RWPE1 (cell line): ENCODE results near the gene RUSC1.

Experiments
- CTCF ChIA-PET: fragments of 350-600 bp; sonication (Branson Sonifier 250); formaldehyde crosslinking; extraction: SDS; loops from one replicate; lab custom pipeline; 2021; lab: Yijun Ruan, JAX
- POLR2A ChIA-PET: fragments of 400-600 bp; formaldehyde crosslinking; extraction: SDS; loops from one replicate; lab custom pipeline; 2020; ENCODE audit warnings: antibody characterized with exemption; ENCODE audit not compliant: low non-redundant PET; lab: Yijun Ruan, JAX
- DNase-seq: peaks from one replicate; pipeline ENCODE4 v3.0.0; 2012; ENCODE audit warnings: low spot score
- H3K27ac ChIP-seq: fragments of 450-650 bp; 2 replicates; pipeline ENCODE4 v1.5.1; 2017
- TF ChIP-seq, protein P1 (sequence below): fragments of 450-650 bp; conservative IDR thresholded peaks from 2 replicates; pipeline ENCODE4 v1.5.1; 2017; ENCODE audit warnings: low read depth, mild to moderate bottlenecking

The RUSC1 gene

DNA sequence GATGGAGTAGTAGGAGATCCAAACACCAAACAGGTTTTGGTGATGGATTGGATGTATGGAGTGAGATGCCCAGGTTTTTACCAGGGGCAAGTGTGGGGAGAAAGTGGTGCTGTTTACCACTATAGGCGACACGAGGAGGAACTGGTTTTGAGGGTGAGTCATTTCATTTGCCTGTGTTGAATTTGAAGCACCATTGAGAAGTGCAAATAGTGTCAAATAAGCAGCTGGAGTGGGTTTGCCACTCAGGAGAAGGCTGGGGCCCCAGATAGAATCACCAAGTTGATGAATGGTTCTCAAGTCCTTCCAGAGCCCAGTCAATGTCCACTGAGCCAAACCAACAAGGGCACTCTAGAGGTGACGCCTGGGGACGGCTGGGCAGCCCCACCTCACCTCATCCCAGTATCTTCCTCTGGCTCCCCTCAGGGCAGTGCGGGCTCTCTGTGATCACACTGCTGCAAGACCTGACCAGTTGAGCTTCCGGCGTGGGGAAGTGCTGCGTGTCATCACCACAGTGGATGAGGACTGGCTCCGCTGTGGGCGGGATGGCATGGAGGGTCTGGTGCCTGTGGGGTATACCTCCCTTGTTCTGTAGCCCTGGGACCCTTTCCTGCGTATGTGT is 9.4 kb downstream of the RUSC1 start:
- peak overlapping the region; percentile 33 for H3K27ac ChIP-seq
- ChIA-PET CTCF (no interaction called here), POLR2A (no interaction called here)
- TF ChIP-seq, protein P1, sequence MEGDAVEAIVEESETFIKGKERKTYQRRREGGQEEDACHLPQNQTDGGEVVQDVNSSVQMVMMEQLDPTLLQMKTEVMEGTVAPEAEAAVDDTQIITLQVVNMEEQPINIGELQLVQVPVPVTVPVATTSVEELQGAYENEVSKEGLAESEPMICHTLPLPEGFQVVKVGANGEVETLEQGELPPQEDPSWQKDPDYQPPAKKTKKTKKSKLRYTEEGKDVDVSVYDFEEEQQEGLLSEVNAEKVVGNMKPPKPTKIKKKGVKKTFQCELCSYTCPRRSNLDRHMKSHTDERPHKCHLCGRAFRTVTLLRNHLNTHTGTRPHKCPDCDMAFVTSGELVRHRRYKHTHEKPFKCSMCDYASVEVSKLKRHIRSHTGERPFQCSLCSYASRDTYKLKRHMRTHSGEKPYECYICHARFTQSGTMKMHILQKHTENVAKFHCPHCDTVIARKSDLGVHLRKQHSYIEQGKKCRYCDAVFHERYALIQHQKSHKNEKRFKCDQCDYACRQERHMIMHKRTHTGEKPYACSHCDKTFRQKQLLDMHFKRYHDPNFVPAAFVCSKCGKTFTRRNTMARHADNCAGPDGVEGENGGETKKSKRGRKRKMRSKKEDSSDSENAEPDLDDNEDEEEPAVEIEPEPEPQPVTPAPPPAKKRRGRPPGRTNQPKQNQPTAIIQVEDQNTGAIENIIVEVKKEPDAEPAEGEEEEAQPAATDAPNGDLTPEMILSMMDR, result no peak
- DNase-seq, result no peak

DNA sequence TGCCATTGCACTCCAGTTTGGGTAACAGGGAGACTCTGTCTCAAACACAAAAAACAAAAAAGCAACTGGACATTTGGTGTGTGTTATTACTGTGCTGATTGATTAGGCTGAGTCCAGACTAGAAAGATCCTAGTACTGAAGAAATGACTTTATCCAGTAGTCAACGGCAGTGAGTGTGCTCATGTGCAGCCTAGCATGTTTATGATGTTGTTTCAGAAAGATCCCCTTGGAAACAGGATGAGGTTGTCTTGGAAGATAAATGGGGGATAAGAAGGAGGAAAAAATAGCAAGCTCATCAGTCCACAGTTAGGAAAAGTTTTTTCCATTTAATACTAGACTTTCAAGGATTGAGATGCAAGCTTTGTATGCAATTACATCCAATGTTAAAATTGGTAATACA is 14.3 kb downstream of the RUSC1 start:
- DNase-seq, result no peak
- no peak overlapping the region for H3K27ac ChIP-seq
- POLR2A ChIA-PET, result no interaction called here
- TF ChIP-seq, protein P1, result no peak
- CTCF ChIA-PET, result interaction anchor here (0.5 to 0.7 kb wide), 2 partner anchors 162 to 252 kb away, joined by 4 to 6 read pairs; partner anchors contain the start of gene KRTCAP2

DNA sequence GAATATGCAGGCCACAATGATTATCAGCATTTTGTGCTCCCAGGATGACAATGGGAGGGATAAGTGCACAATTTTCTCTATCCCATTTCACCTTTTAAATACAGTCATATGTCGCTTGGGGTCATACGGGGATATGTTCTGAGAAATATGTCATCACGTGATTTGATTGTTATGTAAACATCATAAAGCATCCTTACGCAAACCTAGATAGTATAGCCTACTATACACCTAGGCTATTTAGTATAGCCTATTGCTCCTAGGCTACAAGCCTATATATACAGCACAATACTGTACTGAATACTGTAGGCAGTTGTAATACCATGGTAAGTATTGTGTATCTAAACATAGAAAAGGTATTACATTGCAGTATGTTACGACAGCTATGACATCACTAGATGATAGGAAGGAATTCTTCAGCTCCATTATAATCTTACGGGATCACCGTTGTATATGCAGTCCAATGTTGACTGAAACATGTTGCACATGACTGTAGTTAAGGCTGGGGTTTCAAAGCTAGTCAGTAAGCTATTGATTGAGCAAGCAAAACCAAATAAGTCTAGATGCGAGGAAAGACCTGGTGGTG is 18.9 kb downstream of the RUSC1 start:
- POLR2A ChIA-PET, result interaction anchor here (0.6 kb wide), 1 partner anchor 95 kb away, joined by 3 read pairs; no protein-coding TSS in a partner anchor
- no peak for DNase-seq
- no peak overlapping the region for H3K27ac ChIP-seq
- CTCF ChIA-PET, result interaction anchor here (0.7 kb wide), 1 partner anchor 260 kb away, joined by 3 read pairs; no protein-coding TSS in a partner anchor
- TF ChIP-seq, protein P1, result no peak

DNA sequence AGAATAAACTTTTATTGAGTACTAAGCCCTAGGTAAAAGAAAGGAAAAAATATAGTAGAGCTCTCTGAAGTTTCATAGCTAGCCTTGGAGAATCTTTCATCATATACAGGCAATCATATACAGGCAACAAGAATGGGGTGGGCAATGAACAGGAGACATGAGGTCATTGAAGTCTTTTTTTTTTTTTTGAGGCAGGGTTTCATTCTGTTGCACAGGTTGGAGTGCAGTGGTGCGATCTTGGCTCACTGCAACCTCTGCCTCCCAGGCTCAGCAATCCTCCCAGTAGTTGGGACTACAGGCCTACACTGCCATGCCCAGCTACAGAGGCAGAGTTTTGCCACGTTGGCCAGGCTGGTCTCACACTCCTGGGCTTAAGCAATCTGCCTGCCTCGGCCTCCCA is 22.1 kb downstream of the RUSC1 start:
- POLR2A ChIA-PET, result no interaction called here
- CTCF ChIA-PET, result interaction anchor here (0.6 kb wide), 1 partner anchor 306 kb away, joined by 8 read pairs; no protein-coding TSS in a partner anchor

DNA sequence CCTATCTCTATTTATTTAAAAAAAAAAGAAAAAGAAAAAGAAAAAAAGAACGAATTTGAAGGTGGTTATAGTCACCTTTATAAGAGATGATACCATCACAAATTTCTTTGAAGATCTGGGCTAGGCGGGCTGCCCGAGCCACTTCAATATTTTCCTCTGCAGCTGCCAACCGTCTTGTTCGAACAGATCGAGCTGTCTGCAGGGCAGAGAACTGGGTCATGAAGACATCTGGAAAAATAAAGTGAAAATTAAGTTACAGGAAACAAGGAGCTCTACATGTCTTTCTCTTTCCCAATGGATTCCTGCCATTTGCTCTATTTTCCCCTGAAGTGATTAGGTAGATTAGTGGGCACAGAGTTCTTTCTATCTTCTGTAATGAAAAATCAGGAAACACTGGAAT is 31.9 kb downstream of the RUSC1 start:
- TF ChIP-seq, protein P1, result no peak
- no peak overlapping the region for H3K27ac ChIP-seq
- DNase-seq, result no peak
- CTCF ChIA-PET, result no interaction called here
- POLR2A ChIA-PET, result no interaction called here

More for the DNA sequence above, 22.1 kb downstream of the RUSC1 start:
- H3K27ac ChIP-seq, result no peak overlapping the region
- no peak for DNase-seq
- TF ChIP-seq, protein P1, result no peak

DNA sequence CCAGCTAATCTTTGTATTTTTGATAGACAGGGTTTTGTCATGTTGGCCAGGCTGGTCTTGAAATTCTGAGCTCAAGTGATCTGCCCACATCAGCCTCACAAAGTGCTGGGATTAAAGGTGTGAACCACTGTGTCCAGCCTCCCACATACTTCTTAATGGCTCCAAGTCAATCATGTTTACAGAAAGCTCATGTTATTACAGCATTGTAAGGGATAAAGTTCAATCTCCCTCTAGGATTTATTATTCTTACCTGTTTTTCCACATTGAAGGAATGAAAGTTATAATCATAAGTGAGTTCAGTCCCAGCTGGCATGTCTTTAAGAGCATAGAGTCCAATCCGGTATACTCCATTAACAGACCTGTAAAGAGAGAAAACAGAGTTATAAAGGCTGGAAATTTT is 39.4 kb downstream of the RUSC1 start:
- H3K27ac ChIP-seq, result no peak overlapping the region
- ChIA-PET POLR2A (no interaction called here), CTCF (interaction anchor here (0.7 kb wide), 1 partner anchor 217 kb away, joined by 3 read pairs; no protein-coding TSS in a partner anchor)
- no peak for DNase-seq
- TF ChIP-seq, protein P1, result no peak
